Prostate gland (tissue), 2 donors: ENCODE data around the gene TRPV5. TPM values are rescaled to one million over a fixed set of nuclear protein-coding genes. Genes with fewer than 3 reads are reported as not detected.

Source experiments
- DNase-seq: peaks from one replicate; pipeline ENCODE4 v3.0.0-alpha.2; 2019; ENCODE audit warnings: low spot score
- H3K27ac ChIP-seq, 2 donors: fragments of 200-600 bp; sonication (generic); 2 replicates each; pipeline ENCODE4 v1.5.1; 2017 to 2019
- H3K27me3 ChIP-seq: fragments of 200-600 bp; sonication (generic); replicated peaks from 2 replicates; pipeline ENCODE4 v1.5.1; 2019; ENCODE audit not compliant: insufficient read depth
- H3K36me3 ChIP-seq, 2 donors: fragments of 200-600 bp; sonication (generic); 1 replicate in 1 of 2; 2 replicates in 1 of 2; pipeline versions ENCODE4 v1.5.1 to v1.8.1; 2017 to 2019
- H3K4me1 ChIP-seq: fragments of 200-600 bp; sonication (generic); replicated peaks from 2 replicates; pipeline ENCODE4 v1.5.1; 2019
- H3K4me3 ChIP-seq, 2 donors: fragments of 200-600 bp; sonication (generic); 2 replicates each; pipeline ENCODE4 v1.5.1; 2017 to 2019
- H3K9me3 ChIP-seq: fragments of 200-600 bp; sonication (generic); 2 replicates; pipeline ENCODE4 v1.5.1; 2017
- POLR2A ChIP-seq: fragments of 450-650 bp; IDR thresholded peaks from one replicate; pipeline ENCODE4 v1.6.1; 2016; ENCODE audit warnings: antibody characterized with exemption, mild to moderate bottlenecking
- POLR2AphosphoS5 ChIP-seq: sonication (generic); formaldehyde crosslinking; IDR thresholded peaks from one replicate; pipeline ENCODE4 v1.6.1; 2017; ENCODE audit warnings: antibody characterized with exemption
- WGBS: methylation state at CpG from one replicate; pipeline ENCODE4 v1.1.5; 2018; 5-methylcytosine and 5-hydroxymethylcytosine counted together
- intact Hi-C: fragments of 100-400 bp; cut with DNase I; formaldehyde crosslinking; loops from one replicate; pipeline ENCODE4 v1.14.2; 2022
- total RNA-seq, 2 donors: library from RNA; depleted of rRNA; stranded (reverse); fragments of >200 nt; gene quantifications; one replicate each; pipeline ENCODE4 v1.1.0, GENCODE V29; 2016
- TF ChIP-seq, protein P1 (sequence below), 4 experiments: fragments of 200-600 bp in 2 of 4; fragments of 450-650 bp in 2 of 4; sonication (generic) in 2 of 4; IDR thresholded peaks; 1 replicate in 3 of 4; 2 replicates in 1 of 4; pipeline ENCODE4 v1.5.1; 2016 to 2019; ENCODE audit warnings: antibody characterized with exemption in 4 of 4, mild to moderate bottlenecking in 2 of 4, moderate library complexity in 2 of 4

TRPV5 gene
- total RNA-seq, 2 donors from 2014 or later, result not detected

DNA sequence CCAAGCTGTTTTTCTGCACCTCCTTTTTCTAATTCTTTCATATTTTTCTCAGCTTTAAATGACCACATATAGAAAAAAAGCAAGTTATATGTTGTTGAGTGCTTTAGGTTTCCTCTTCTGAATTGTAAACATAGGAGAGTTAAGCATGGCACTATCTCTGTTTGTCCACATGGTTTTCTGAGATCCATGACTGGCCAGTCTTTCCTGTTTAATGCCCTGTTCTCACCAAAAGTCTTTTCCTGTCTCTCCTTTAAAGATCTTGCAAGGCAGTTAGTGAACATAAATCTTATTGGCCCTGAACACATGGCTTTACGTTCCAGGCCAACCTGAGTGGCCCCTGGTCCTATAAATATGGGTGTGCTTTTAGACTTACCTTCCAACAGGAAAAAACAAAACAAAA, 19.4 kb downstream of the TRPV5 start:
- WGBS, result 23% methylated on average over 1 of the region's 1 CpG
- intact Hi-C loops, result no loop called here
- Histone ChIP-seq H3K27me3 (no peaks in the 10 kb centered on the region), H3K4me1 (peaks cover 2% of the 10 kb centered on the region), H3K27ac (peak overlapping the region; percentile 50 to 62), H3K9me3 (no peaks in the 10 kb centered on the region), H3K4me3 (no peak overlapping the region), H3K36me3 (no peaks in the 10 kb centered on the region)
- peak; percentile 33 for DNase-seq
- TF ChIP-seq, protein P1, sequence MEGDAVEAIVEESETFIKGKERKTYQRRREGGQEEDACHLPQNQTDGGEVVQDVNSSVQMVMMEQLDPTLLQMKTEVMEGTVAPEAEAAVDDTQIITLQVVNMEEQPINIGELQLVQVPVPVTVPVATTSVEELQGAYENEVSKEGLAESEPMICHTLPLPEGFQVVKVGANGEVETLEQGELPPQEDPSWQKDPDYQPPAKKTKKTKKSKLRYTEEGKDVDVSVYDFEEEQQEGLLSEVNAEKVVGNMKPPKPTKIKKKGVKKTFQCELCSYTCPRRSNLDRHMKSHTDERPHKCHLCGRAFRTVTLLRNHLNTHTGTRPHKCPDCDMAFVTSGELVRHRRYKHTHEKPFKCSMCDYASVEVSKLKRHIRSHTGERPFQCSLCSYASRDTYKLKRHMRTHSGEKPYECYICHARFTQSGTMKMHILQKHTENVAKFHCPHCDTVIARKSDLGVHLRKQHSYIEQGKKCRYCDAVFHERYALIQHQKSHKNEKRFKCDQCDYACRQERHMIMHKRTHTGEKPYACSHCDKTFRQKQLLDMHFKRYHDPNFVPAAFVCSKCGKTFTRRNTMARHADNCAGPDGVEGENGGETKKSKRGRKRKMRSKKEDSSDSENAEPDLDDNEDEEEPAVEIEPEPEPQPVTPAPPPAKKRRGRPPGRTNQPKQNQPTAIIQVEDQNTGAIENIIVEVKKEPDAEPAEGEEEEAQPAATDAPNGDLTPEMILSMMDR (IDR thresholded peaks at IDR 0.05), result no peak
- peak; percentile 51 for TF ChIP-seq POLR2AphosphoS5

DNA sequence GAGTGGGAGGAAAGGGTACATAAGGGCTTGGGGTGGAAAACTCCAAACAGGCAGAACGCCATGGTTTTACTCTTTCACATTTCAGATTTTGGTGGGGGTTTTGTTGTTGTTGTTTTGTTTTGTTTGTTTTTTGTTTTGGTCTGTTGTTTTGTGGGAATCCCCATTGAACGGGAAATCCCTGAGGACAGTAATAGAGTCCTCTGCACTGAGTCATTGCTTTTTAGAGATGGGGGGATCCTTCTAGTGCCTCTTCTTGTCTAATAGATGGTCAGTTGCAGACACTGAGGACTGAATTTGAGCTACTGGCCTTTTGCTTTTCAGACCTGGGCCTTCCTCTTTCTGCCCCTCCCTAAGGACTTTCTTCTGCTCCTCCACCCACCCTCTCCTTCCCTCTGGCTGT, 20.0 kb downstream of the TRPV5 start:
- Histone ChIP-seq H3K4me3 (no peak overlapping the region), H3K27me3 (no peaks in the 10 kb centered on the region), H3K9me3 (no peaks in the 10 kb centered on the region), H3K27ac (peak overlapping the region; percentile 50 to 62), H3K4me1 (peaks cover 2% of the 10 kb centered on the region), H3K36me3 (no peaks in the 10 kb centered on the region)
- intact Hi-C loops, result no loop called here
- TF ChIP-seq, protein P1 (IDR thresholded peaks at IDR 0.05), result no peak
- 91% methylated on average over 2 of the region's 2 CpGs for WGBS
- DNase-seq, result no peak

DNA sequence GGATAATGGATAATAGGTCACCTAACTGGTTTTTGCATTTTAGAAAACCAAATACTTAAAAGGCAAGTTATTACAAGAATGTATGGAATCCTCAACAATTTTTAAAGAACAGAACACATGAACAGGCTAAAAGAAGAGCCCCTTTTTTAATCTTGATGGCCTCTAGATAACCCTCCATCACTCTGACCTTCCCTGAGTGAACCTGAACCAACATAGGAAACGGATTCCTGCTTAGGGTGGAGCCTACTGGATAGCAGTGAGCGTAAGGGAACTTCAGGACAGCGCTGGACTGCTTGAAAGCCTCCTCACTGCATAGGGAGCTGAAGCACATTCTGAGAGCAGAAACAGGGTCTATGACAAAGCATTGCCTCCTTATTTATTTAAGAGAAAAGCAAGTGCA, 20.5 kb downstream of the TRPV5 start:
- H3K36me3 ChIP-seq, result no peaks in the 10 kb centered on the region
- no peak for DNase-seq
- H3K4me3 ChIP-seq, result no peak overlapping the region
- peak overlapping the region in 1 of 2 donors; percentile 62 for H3K27ac ChIP-seq
- no peaks in the 10 kb centered on the region for H3K27me3 ChIP-seq
- H3K4me1 ChIP-seq, result peaks cover 2% of the 10 kb centered on the region
- intact Hi-C loops, result no loop called here
- no peaks in the 10 kb centered on the region for H3K9me3 ChIP-seq
- TF ChIP-seq POLR2AphosphoS5 (no peak), POLR2A (no peak)
- TF ChIP-seq, protein P1 (IDR thresholded peaks at IDR 0.05), result no peak
- 48% methylated on average over 3 of the region's 3 CpGs for WGBS

DNA sequence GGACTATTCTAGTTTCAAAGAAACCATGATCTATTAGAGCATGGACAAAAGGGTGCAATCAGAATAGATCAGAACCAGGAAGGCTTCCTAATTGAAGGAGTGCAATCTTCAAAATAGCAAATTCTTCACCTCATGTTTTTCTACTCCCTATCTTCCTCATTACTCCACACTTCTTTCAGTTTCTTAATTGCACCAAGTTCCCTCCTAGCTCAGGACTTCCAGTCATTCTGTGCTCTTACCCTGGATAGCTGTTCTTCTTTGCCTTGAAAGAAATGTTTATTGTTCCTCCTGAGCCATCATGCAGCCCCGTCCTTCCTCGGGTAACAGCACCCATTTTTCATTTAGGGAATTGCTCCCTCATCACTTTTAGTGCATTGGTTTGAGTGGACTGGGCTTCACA, 23.1 kb downstream of the TRPV5 start:
- 79% methylated on average over 2 of the region's 2 CpGs for WGBS
- TF ChIP-seq, protein P1 (IDR thresholded peaks at IDR 0.05), result no peak
- TF ChIP-seq POLR2AphosphoS5 (no peak), POLR2A (no peak)
- Histone ChIP-seq H3K27ac (no peak overlapping the region), H3K27me3 (no peaks in the 10 kb centered on the region), H3K9me3 (no peaks in the 10 kb centered on the region), H3K4me1 (peaks cover 2% of the 10 kb centered on the region), H3K36me3 (no peaks in the 10 kb centered on the region), H3K4me3 (no peak overlapping the region)
- intact Hi-C loops, result no loop called here
- no peak for DNase-seq

DNA sequence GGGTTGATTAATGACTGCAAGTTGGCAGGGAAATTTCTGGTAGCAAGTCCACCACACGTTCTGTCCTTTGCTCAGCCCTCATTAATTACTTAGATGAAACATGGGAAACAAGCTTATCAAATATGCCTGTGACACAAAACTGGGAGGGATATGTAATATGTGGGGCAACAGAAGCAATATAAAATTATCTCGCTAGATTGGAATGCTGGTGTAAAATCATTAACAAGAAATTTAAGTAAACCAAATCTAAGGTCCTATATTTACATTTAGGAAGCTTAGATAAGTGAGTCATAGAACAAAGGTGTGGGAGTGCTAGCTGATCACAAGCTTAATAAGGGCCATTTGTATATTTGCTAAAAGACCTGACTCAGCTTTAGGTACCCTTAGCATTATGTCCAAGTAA, 23.5 kb downstream of the TRPV5 start:
- intact Hi-C loops, result no loop called here
- 41% methylated on average over 2 of the region's 2 CpGs for WGBS
- H3K27me3 ChIP-seq, result no peaks in the 10 kb centered on the region
- H3K9me3 ChIP-seq, result no peaks in the 10 kb centered on the region
- TF ChIP-seq, protein P1 (IDR thresholded peaks at IDR 0.05), result no peak
- no peak for TF ChIP-seq POLR2AphosphoS5
- peaks cover 2% of the 10 kb centered on the region for H3K4me1 ChIP-seq
- no peak overlapping the region for H3K27ac ChIP-seq
- H3K36me3 ChIP-seq, result no peaks in the 10 kb centered on the region
- no peak for DNase-seq
- no peak overlapping the region for H3K4me3 ChIP-seq
